Measurements from ENCODE around the gene BCKDHB. TPM values are rescaled to one million over a fixed set of nuclear protein-coding genes. Genes with fewer than 3 reads are reported as not detected.

Gene BCKDHB
- total and polyA plus RNA-seq, 4 donors = 11.7 to 19.9 (median 16.5) TPM

DNA sequence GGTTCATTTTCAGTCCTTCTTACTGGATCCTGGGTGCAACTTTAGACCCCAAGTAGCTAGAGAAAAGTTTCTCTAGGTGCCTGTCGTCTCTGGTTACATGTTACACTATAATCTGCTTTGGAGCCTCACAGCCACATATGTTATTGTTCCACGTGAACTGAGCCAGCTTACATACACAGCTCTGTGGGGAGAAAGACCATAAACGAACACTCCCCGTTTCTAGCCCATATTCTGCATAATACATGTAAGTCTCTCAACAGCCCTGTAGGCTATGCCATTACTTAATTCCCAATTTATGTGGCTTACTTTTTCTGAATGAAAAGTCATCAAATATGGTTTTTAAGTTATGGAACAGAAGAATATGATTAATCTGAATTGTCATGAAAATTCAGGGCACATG is 233.8 kb downstream of the BCKDHB start:
- ATAC-seq (ENCODE audit: low FRiP score) = no peak
- intact Hi-C loops (cut with DNase I) = no loop called here
- 91 to 92% methylated on average over 4 of the region's 4 CpGs for whole genome bisulfite sequencing, 2 donors

DNA sequence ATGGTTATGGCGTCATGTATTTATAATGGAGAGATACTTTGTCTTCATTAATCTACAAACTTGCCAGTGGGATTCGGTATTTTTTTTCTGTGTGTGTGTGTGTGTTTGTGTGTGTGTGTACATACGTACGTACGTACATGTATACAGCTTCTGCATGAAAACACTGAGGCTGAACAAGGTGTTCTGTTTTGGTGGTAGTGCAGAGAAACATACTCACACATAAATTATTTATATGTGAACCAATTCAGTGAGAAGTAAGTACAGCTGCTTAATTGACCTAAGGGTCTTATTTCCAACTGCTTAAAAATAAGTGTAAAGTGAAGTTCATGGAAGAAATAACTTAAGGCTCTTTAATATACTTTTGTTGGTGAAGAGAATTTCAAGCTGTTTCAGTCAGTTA is 234.2 kb downstream of the BCKDHB start:
- Histone ChIP-seq H3K27me3 (ENCODE audit: control insufficient read depth in 1 of 2, insufficient read depth in 2 of 2, low read length in 1 of 2) (no peaks in the 10 kb centered on the region), H3K27ac (ENCODE audit: low read depth in 1 of 2, low read length in 2 of 2) (no peak overlapping the region), H3K36me3 (ENCODE audit: control insufficient read depth in 1 of 2, insufficient read depth in 2 of 2, low read length in 1 of 2) (no peaks in the 10 kb centered on the region), H3K4me1 (ENCODE audit: control insufficient read depth in 1 of 2, insufficient read depth in 2 of 2, low read length in 2 of 2) (no peaks in the 10 kb centered on the region), H3K9me3 (ENCODE audit: control insufficient read depth, low read length) (no peaks in the 10 kb centered on the region), H3K4me3 (ENCODE audit: low read length in 2 of 2) (no peak overlapping the region)
- WGBS, 2 donors = 76 to 84% methylated on average over 5 of the region's 5 CpGs
- no peak for ATAC-seq (ENCODE audit: low FRiP score)
- DNase-seq = no peak
- intact Hi-C loops (cut with DNase I) = no loop called here

More for the DNA sequence above, 233.8 kb downstream of the BCKDHB start:
- no peaks in the 10 kb centered on the region for H3K36me3 ChIP-seq (ENCODE audit: control insufficient read depth in 1 of 2, insufficient read depth in 2 of 2, low read length in 1 of 2)
- H3K4me3 ChIP-seq (ENCODE audit: low read length in 2 of 2) = no peak overlapping the region
- H3K27ac ChIP-seq (ENCODE audit: low read depth in 1 of 2, low read length in 2 of 2) = no peak overlapping the region
- H3K4me1 ChIP-seq (ENCODE audit: control insufficient read depth in 1 of 2, insufficient read depth in 2 of 2, low read length in 2 of 2) = peaks cover 0 to 3% of the 10 kb centered on the region in 2 donors
- H3K27me3 ChIP-seq (ENCODE audit: control insufficient read depth in 1 of 2, insufficient read depth in 2 of 2, low read length in 1 of 2) = no peaks in the 10 kb centered on the region
- H3K9me3 ChIP-seq (ENCODE audit: control insufficient read depth, low read length) = no peaks in the 10 kb centered on the region
- no peak for DNase-seq

DNA sequence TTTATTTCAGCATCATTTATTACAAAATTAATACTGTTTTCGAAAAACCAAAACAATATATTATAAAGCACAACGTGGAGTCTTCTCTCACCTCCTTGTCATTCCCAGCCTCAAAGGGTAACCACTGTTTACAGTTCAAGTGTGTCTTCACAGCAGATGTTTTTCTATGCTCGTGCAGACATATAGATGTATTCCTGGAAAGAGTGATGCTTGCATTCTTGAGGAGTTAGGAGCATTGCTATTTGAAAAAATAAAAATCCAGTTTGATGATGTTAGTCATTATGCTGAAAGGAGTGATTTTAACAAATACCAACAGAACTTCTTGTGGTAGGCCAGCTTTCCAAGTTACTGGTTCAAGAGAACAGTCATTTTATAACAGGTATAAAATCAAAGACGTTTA is 234.9 kb downstream of the BCKDHB start:
- no peaks in the 10 kb centered on the region for H3K27me3 ChIP-seq (ENCODE audit: control insufficient read depth in 1 of 2, insufficient read depth in 2 of 2, low read length in 1 of 2)
- no peaks in the 10 kb centered on the region for H3K4me1 ChIP-seq (ENCODE audit: control insufficient read depth in 1 of 2, insufficient read depth in 2 of 2, low read length in 2 of 2)
- H3K36me3 ChIP-seq (ENCODE audit: control insufficient read depth in 1 of 2, insufficient read depth in 2 of 2, low read length in 1 of 2) = no peaks in the 10 kb centered on the region
- H3K4me3 ChIP-seq (ENCODE audit: low read length in 2 of 2) = no peak overlapping the region
- H3K27ac ChIP-seq (ENCODE audit: low read depth in 1 of 2, low read length in 2 of 2) = no peak overlapping the region
- no peaks in the 10 kb centered on the region for H3K9me3 ChIP-seq (ENCODE audit: control insufficient read depth, low read length)
- ATAC-seq (ENCODE audit: low FRiP score) (no peak), DNase-seq (no peak)
- 40 to 63% methylated on average over 4 of the region's 4 CpGs for WGBS, 2 donors
- intact Hi-C loops (cut with DNase I) = no loop called here

DNA sequence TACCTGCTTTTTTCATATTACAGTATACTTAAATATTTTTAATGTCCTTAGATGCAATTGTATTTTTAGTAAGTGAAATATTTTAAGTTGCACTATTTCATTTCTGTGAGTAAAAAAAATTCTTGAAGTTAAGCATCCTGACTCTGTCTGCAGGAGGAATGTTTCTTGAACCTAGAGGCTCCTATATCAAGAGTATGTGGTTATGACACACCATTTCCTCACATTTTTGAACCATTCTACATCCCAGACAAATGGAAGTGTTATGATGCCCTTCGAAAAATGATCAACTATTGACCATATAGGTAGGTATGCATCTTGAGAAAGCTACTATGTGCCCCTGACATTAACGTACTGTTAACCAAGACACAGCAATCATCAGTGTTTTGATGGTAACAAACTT is 237.0 kb downstream of the BCKDHB start:
- Histone ChIP-seq H3K4me1 (ENCODE audit: control insufficient read depth in 1 of 2, insufficient read depth in 2 of 2, low read length in 2 of 2) (peaks cover 0 to 5% of the 10 kb centered on the region in 2 donors), H3K27ac (ENCODE audit: low read depth in 1 of 2, low read length in 2 of 2) (no peak overlapping the region), H3K4me3 (ENCODE audit: low read length in 2 of 2) (no peak overlapping the region), H3K9me3 (ENCODE audit: control insufficient read depth, low read length) (no peaks in the 10 kb centered on the region), H3K27me3 (ENCODE audit: control insufficient read depth in 1 of 2, insufficient read depth in 2 of 2, low read length in 1 of 2) (no peaks in the 10 kb centered on the region), H3K36me3 (ENCODE audit: control insufficient read depth in 1 of 2, insufficient read depth in 2 of 2, low read length in 1 of 2) (no peaks in the 10 kb centered on the region)
- ATAC-seq (ENCODE audit: low FRiP score) = no peak
- no peak for DNase-seq
- intact Hi-C loops (cut with DNase I) = no loop called here
- 96 to 100% methylated on average over 2 of the region's 2 CpGs for WGBS, 2 donors

DNA sequence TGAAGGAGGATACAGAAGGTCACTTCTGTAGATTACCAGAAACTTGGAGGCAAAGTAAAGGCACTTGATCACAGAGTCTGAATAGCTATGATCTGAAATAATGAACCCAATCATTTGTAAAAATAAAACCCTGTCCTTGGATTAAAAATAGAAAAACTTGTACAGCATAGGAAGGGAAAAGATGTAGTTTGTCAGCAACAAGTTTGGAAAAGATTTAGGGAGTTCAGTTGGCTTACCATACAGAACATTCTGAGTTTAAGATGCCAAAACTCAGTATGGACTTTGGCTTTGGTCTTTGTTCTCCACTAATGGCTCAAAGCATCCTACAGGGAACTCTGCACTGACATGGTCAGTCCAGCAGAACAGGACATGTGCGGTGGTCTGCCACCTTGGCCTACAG is 240.6 kb downstream of the BCKDHB start:
- no peaks in the 10 kb centered on the region for H3K9me3 ChIP-seq (ENCODE audit: control insufficient read depth, low read length)
- no peaks in the 10 kb centered on the region for H3K36me3 ChIP-seq (ENCODE audit: control insufficient read depth in 1 of 2, insufficient read depth in 2 of 2, low read length in 1 of 2)
- no peak overlapping the region for H3K27ac ChIP-seq (ENCODE audit: low read depth in 1 of 2, low read length in 2 of 2)
- no peak for DNase-seq
- no peak overlapping the region for H3K4me3 ChIP-seq (ENCODE audit: low read length in 2 of 2)
- no peak for ATAC-seq (ENCODE audit: low FRiP score)
- intact Hi-C loops (cut with DNase I) = no loop called here
- H3K27me3 ChIP-seq (ENCODE audit: control insufficient read depth in 1 of 2, insufficient read depth in 2 of 2, low read length in 1 of 2) = no peaks in the 10 kb centered on the region
- peaks cover 0 to 5% of the 10 kb centered on the region in 2 donors for H3K4me1 ChIP-seq (ENCODE audit: control insufficient read depth in 1 of 2, insufficient read depth in 2 of 2, low read length in 2 of 2)
- WGBS, 2 donors = 67 to 82% methylated on average over 1 of the region's 1 CpG

DNA sequence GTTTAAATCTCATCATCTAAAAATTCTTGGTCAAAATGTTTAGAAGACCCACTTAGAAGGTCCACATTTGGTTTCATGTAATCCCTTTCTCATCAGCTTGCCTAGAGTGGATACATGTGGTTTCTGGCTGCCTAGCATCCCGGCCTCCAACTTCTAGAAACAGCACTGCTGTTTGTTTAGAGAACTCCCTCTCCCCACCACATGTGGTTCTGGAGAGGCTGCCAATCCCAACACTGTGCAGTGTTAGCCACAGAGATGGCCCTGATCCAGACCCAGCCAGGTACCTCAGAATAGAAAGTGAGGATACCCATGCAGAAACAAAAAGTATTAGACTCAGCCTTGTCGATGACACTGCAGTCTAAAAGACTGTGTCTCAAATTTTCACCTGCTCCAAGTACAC is 241.8 kb downstream of the BCKDHB start:
- Histone ChIP-seq H3K36me3 (ENCODE audit: control insufficient read depth in 1 of 2, insufficient read depth in 2 of 2, low read length in 1 of 2) (no peaks in the 10 kb centered on the region), H3K27me3 (ENCODE audit: control insufficient read depth in 1 of 2, insufficient read depth in 2 of 2, low read length in 1 of 2) (no peaks in the 10 kb centered on the region), H3K27ac (ENCODE audit: low read depth in 1 of 2, low read length in 2 of 2) (no peak overlapping the region), H3K4me3 (ENCODE audit: low read length in 2 of 2) (no peak overlapping the region), H3K9me3 (ENCODE audit: control insufficient read depth, low read length) (no peaks in the 10 kb centered on the region), H3K4me1 (ENCODE audit: control insufficient read depth in 1 of 2, insufficient read depth in 2 of 2, low read length in 2 of 2) (peaks cover 0 to 5% of the 10 kb centered on the region in 2 donors)
- intact Hi-C loops (cut with DNase I) = no loop called here
- DNase-seq (no peak), ATAC-seq (ENCODE audit: low FRiP score) (peak; percentile 50)
- 24 to 26% methylated on average over 2 of the region's 2 CpGs for WGBS, 2 donors

DNA sequence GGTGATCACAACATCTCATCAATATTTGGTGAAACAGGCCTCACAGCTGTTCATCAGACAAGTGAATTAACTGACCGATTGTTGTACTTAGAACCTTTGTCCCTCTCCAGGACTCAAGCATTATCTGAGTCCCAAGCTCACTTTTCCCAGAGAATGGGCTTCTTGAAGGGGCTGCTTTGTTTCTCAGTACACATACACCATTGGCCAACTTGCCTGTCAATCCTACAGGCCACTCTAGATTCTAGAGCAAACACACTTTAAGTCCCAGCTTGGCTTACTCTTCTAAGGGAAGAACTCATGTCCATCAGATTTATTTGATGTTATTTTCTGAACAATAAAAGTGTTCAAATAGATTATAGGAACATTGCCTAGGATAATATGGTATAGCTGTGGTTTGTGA is 249.5 kb downstream of the BCKDHB start:
- 96 to 97% methylated on average over 1 of the region's 1 CpG for WGBS, 2 donors
- H3K27ac ChIP-seq (ENCODE audit: low read depth in 1 of 2, low read length in 2 of 2) = no peak overlapping the region
- no peaks in the 10 kb centered on the region for H3K27me3 ChIP-seq (ENCODE audit: control insufficient read depth in 1 of 2, insufficient read depth in 2 of 2, low read length in 1 of 2)
- intact Hi-C loops (cut with DNase I) = no loop called here
- ATAC-seq (ENCODE audit: low FRiP score) (no peak), DNase-seq (no peak)
- no peaks in the 10 kb centered on the region for H3K4me1 ChIP-seq (ENCODE audit: control insufficient read depth in 1 of 2, insufficient read depth in 2 of 2, low read length in 2 of 2)
- no peak overlapping the region for H3K4me3 ChIP-seq (ENCODE audit: low read length in 2 of 2)
- H3K36me3 ChIP-seq (ENCODE audit: control insufficient read depth in 1 of 2, insufficient read depth in 2 of 2, low read length in 1 of 2) = peaks cover 0 to 3% of the 10 kb centered on the region in 2 donors
- H3K9me3 ChIP-seq (ENCODE audit: control insufficient read depth, low read length) = no peaks in the 10 kb centered on the region

DNA sequence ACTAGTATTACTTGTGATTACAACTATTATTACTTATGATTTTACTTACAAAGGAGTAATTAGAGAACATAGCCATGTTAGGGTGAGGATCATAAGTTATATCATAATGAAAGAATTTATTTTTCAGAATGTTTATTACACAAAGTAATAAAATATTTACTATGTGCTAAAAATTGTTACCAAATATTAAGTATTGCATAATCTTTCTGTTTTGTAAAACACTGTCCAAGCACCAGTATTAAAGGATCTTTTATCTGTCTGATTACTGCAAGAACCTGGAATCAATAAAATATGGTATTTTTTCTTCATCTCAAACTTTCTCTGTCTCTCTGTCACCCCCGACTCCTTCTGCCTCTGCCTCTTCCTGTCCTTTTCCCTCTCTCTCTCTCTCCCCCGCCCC is 250.1 kb downstream of the BCKDHB start:
- no peak overlapping the region for H3K27ac ChIP-seq (ENCODE audit: low read depth in 1 of 2, low read length in 2 of 2)
- H3K36me3 ChIP-seq (ENCODE audit: control insufficient read depth in 1 of 2, insufficient read depth in 2 of 2, low read length in 1 of 2) = peaks cover 0 to 3% of the 10 kb centered on the region in 2 donors
- 65 to 83% methylated on average over 2 of the region's 2 CpGs for WGBS, 2 donors
- intact Hi-C loops (cut with DNase I) = no loop called here
- DNase-seq (no peak), ATAC-seq (ENCODE audit: low FRiP score) (no peak)
- H3K4me1 ChIP-seq (ENCODE audit: control insufficient read depth in 1 of 2, insufficient read depth in 2 of 2, low read length in 2 of 2) = no peaks in the 10 kb centered on the region
- H3K9me3 ChIP-seq (ENCODE audit: control insufficient read depth, low read length) = no peaks in the 10 kb centered on the region
- no peaks in the 10 kb centered on the region for H3K27me3 ChIP-seq (ENCODE audit: control insufficient read depth in 1 of 2, insufficient read depth in 2 of 2, low read length in 1 of 2)
- no peak overlapping the region for H3K4me3 ChIP-seq (ENCODE audit: low read length in 2 of 2)

DNA sequence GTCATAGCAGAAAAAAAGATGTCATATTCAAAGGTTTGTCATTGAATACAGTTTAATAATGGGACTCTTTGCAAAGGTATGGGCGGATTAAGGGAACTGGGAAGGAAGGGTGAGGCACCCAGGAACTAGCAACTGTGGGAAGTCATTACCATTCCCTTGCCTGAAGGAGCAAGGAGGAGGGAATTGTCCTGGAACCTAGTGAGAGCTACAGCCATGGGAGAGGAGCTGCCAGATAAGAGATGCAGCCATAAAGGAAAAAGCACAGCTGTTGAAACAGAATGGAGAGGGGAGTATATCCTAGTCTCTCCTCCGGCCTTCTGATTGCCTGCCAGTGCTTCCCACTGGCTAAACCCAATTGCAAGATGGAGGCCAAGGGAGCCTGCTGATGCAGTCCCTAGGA is 250.6 kb downstream of the BCKDHB start:
- DNase-seq = no peak
- no peaks in the 10 kb centered on the region for H3K27me3 ChIP-seq (ENCODE audit: control insufficient read depth in 1 of 2, insufficient read depth in 2 of 2, low read length in 1 of 2)
- no peak overlapping the region for H3K27ac ChIP-seq (ENCODE audit: low read depth in 1 of 2, low read length in 2 of 2)
- WGBS, 2 donors = 91 to 92% methylated on average over 2 of the region's 2 CpGs
- no peaks in the 10 kb centered on the region for H3K4me1 ChIP-seq (ENCODE audit: control insufficient read depth in 1 of 2, insufficient read depth in 2 of 2, low read length in 2 of 2)
- ATAC-seq (ENCODE audit: low FRiP score) = no peak
- no peak overlapping the region for H3K4me3 ChIP-seq (ENCODE audit: low read length in 2 of 2)
- intact Hi-C loops (cut with DNase I) = no loop called here
- H3K36me3 ChIP-seq (ENCODE audit: control insufficient read depth in 1 of 2, insufficient read depth in 2 of 2, low read length in 1 of 2) = peaks cover 0 to 3% of the 10 kb centered on the region in 2 donors
- H3K9me3 ChIP-seq (ENCODE audit: control insufficient read depth, low read length) = no peaks in the 10 kb centered on the region
